Panc1 (cell line): ENCODE data around the gene FSTL4.

Source experiments
- POLR2AphosphoS5 ChIP-seq: IDR thresholded peaks from 2 replicates; pipeline ENCODE4 v1.6.1; 2012; ENCODE audit warnings: mild to moderate bottlenecking, low read depth, low read length, moderate library complexity
- SIN3A ChIP-seq: IDR thresholded peaks from 2 replicates; pipeline ENCODE4 v1.6.1; 2012; ENCODE audit warnings: low read depth, mild to moderate bottlenecking, low read length, moderate library complexity, borderline replicate concordance; ENCODE audit not compliant: insufficient read depth
- TCF7L2 ChIP-seq: IDR thresholded peaks from 2 replicates; pipeline ENCODE4 v1.6.1; 2011; ENCODE audit warnings: mild to moderate bottlenecking, low read depth, low read length, inconsistent platforms
- TF ChIP-seq, protein P1 (sequence below): fragments of 450-650 bp; IDR thresholded peaks from 2 replicates; pipeline ENCODE4 v1.5.1; 2017; ENCODE audit warnings: mild to moderate bottlenecking
- TF ChIP-seq, protein P2 (sequence below), 2 experiments: IDR thresholded peaks; 2 replicates each; pipeline ENCODE4 v1.6.1; 2011 to 2012; ENCODE audit warnings: low read depth in 2 of 2, control low read depth in 1 of 2, low read length in 1 of 2, mild to moderate bottlenecking in 1 of 2, moderate library complexity in 1 of 2; ENCODE audit not compliant: insufficient read depth in 1 of 2

DNA sequence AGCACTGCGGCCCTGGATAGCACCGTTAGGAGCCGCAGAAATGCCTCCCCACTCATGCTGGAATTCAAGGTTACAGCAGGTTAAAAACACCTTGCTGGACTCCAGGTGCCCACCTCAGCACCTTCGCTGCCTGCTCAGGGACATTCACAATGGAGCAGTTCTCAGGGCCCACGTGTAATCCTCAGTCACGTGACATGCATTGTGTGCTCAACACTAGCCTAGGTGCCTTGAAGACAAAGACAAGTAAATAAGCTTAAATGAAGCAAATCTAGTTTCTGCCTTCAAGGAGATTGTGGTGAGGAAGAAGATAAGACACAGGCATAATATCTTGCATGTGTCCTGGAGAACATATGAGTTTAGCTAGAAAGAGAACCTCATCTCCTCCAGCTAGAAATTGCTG is 82.1 kb downstream of the FSTL4 start:
- TF ChIP-seq, protein P1, sequence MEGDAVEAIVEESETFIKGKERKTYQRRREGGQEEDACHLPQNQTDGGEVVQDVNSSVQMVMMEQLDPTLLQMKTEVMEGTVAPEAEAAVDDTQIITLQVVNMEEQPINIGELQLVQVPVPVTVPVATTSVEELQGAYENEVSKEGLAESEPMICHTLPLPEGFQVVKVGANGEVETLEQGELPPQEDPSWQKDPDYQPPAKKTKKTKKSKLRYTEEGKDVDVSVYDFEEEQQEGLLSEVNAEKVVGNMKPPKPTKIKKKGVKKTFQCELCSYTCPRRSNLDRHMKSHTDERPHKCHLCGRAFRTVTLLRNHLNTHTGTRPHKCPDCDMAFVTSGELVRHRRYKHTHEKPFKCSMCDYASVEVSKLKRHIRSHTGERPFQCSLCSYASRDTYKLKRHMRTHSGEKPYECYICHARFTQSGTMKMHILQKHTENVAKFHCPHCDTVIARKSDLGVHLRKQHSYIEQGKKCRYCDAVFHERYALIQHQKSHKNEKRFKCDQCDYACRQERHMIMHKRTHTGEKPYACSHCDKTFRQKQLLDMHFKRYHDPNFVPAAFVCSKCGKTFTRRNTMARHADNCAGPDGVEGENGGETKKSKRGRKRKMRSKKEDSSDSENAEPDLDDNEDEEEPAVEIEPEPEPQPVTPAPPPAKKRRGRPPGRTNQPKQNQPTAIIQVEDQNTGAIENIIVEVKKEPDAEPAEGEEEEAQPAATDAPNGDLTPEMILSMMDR, result no peak
- TF ChIP-seq, protein P2, sequence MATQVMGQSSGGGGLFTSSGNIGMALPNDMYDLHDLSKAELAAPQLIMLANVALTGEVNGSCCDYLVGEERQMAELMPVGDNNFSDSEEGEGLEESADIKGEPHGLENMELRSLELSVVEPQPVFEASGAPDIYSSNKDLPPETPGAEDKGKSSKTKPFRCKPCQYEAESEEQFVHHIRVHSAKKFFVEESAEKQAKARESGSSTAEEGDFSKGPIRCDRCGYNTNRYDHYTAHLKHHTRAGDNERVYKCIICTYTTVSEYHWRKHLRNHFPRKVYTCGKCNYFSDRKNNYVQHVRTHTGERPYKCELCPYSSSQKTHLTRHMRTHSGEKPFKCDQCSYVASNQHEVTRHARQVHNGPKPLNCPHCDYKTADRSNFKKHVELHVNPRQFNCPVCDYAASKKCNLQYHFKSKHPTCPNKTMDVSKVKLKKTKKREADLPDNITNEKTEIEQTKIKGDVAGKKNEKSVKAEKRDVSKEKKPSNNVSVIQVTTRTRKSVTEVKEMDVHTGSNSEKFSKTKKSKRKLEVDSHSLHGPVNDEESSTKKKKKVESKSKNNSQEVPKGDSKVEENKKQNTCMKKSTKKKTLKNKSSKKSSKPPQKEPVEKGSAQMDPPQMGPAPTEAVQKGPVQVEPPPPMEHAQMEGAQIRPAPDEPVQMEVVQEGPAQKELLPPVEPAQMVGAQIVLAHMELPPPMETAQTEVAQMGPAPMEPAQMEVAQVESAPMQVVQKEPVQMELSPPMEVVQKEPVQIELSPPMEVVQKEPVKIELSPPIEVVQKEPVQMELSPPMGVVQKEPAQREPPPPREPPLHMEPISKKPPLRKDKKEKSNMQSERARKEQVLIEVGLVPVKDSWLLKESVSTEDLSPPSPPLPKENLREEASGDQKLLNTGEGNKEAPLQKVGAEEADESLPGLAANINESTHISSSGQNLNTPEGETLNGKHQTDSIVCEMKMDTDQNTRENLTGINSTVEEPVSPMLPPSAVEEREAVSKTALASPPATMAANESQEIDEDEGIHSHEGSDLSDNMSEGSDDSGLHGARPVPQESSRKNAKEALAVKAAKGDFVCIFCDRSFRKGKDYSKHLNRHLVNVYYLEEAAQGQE (IDR thresholded peaks at IDR 0.05; ENCODE audit: insufficient read depth in 1 of 2, low read depth in 2 of 2, low read length in 1 of 2), result no peak
- TF ChIP-seq POLR2AphosphoS5 (no peak), SIN3A (no peak), TCF7L2 (no peak)
